Ishikawa (cell line): ENCODE results near the gene MOB3B.

ENCODE experiments used
- CEBPB ChIP-seq: IDR thresholded peaks from 2 replicates; pipeline ENCODE4 v1.6.1; 2012
- CREB1 ChIP-seq: IDR thresholded peaks from 2 replicates; pipeline ENCODE4 v1.6.1; 2012; ENCODE audit warnings: low read depth
- EGR1 ChIP-seq: IDR thresholded peaks from 2 replicates; pipeline ENCODE4 v1.6.1; 2012
- EP300 ChIP-seq: IDR thresholded peaks from 2 replicates; pipeline ENCODE4 v1.6.1; 2012; ENCODE audit warnings: borderline replicate concordance
- FOXM1 ChIP-seq: IDR thresholded peaks from 2 replicates; pipeline ENCODE4 v1.6.1; 2012; ENCODE audit warnings: low read depth, borderline replicate concordance
- NFIC ChIP-seq: IDR thresholded peaks from 2 replicates; pipeline ENCODE4 v1.6.1; 2012
- RAD21 ChIP-seq: IDR thresholded peaks from 2 replicates; pipeline ENCODE4 v1.6.1; 2012; ENCODE audit warnings: low read depth
- TAF1 ChIP-seq: IDR thresholded peaks from 2 replicates; pipeline ENCODE4 v1.6.1; 2012; ENCODE audit warnings: low read depth, mild to moderate bottlenecking
- TCF12 ChIP-seq: IDR thresholded peaks from 2 replicates; pipeline ENCODE4 v1.6.1; 2012; ENCODE audit warnings: low read depth
- TEAD4 ChIP-seq: IDR thresholded peaks from 2 replicates; pipeline ENCODE4 v1.6.1; 2012
- YY1 ChIP-seq: IDR thresholded peaks from 2 replicates; pipeline ENCODE4 v1.6.1; 2012; ENCODE audit warnings: low read depth
- ZBTB7A ChIP-seq: IDR thresholded peaks from 2 replicates; pipeline ENCODE4 v1.6.1; 2012; ENCODE audit warnings: low read depth
- TF ChIP-seq, protein P1 (sequence below): IDR thresholded peaks from 2 replicates; pipeline ENCODE4 v1.6.1; 2012
- TF ChIP-seq, protein P2 (sequence below): IDR thresholded peaks from 2 replicates; pipeline ENCODE4 v1.6.1; 2012; ENCODE audit warnings: low read depth, mild to moderate bottlenecking
- TF ChIP-seq, protein P3 (sequence below): IDR thresholded peaks from 2 replicates; pipeline ENCODE4 v1.6.1; 2012

MOB3B gene

DNA sequence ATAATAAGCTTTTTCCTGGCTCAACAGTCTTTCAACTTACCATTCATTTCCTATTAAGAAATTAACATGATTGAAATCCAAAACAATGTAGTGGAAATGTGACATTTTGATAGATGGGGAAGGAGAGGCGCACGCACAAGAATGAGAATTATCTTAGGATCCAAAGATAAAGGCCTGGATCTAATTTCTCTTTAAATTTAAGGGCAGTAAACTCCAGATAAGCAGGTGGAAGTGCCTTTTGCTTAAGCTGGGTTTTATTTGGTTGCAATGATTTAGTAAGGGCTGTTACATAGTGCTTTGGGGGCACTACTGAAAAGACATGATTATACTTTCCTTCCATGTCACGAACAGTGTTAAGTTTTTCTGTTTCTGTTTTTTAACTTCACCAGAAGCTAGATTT is 250.0 kb downstream of the MOB3B start:
- TF ChIP-seq EGR1, result no peak
- TF ChIP-seq, protein P1, sequence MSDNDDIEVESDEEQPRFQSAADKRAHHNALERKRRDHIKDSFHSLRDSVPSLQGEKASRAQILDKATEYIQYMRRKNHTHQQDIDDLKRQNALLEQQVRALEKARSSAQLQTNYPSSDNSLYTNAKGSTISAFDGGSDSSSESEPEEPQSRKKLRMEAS, result no peak
- no peak for TF ChIP-seq RAD21
- TF ChIP-seq, protein P2, sequence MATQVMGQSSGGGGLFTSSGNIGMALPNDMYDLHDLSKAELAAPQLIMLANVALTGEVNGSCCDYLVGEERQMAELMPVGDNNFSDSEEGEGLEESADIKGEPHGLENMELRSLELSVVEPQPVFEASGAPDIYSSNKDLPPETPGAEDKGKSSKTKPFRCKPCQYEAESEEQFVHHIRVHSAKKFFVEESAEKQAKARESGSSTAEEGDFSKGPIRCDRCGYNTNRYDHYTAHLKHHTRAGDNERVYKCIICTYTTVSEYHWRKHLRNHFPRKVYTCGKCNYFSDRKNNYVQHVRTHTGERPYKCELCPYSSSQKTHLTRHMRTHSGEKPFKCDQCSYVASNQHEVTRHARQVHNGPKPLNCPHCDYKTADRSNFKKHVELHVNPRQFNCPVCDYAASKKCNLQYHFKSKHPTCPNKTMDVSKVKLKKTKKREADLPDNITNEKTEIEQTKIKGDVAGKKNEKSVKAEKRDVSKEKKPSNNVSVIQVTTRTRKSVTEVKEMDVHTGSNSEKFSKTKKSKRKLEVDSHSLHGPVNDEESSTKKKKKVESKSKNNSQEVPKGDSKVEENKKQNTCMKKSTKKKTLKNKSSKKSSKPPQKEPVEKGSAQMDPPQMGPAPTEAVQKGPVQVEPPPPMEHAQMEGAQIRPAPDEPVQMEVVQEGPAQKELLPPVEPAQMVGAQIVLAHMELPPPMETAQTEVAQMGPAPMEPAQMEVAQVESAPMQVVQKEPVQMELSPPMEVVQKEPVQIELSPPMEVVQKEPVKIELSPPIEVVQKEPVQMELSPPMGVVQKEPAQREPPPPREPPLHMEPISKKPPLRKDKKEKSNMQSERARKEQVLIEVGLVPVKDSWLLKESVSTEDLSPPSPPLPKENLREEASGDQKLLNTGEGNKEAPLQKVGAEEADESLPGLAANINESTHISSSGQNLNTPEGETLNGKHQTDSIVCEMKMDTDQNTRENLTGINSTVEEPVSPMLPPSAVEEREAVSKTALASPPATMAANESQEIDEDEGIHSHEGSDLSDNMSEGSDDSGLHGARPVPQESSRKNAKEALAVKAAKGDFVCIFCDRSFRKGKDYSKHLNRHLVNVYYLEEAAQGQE, result no peak
- no peak for TF ChIP-seq ZBTB7A
- TF ChIP-seq NFIC, result no peak
- TF ChIP-seq TCF12, result no peak
- TF ChIP-seq TEAD4, result no peak
- TF ChIP-seq YY1, result no peak
- TF ChIP-seq, protein P3, sequence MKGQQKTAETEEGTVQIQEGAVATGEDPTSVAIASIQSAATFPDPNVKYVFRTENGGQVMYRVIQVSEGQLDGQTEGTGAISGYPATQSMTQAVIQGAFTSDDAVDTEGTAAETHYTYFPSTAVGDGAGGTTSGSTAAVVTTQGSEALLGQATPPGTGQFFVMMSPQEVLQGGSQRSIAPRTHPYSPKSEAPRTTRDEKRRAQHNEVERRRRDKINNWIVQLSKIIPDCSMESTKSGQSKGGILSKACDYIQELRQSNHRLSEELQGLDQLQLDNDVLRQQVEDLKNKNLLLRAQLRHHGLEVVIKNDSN, result no peak
- TF ChIP-seq EP300, result no peak
- TF ChIP-seq CEBPB, result no peak
- TF ChIP-seq FOXM1, result no peak
- no peak for TF ChIP-seq CREB1
- TF ChIP-seq TAF1, result no peak

DNA sequence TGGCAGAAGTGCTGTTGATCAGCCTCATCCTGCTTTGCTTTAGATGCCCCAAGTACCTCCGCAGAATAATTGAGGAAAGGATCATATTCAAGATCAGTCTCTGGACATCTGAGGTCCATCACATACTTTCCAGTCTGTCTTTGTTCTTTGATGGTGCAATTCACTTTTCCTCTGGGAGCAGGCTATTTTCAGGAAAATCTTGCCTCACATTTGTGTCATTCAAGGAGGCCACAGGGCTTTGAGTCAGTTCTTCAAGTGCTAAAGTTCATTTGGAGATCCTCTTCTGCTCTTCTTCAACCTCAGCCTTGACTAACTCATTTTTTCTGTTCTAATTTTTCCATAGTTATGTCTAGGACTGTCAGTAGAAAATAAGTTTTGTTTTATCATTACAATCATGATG is 251.2 kb downstream of the MOB3B start:
- TF ChIP-seq, protein P3, result no peak
- no peak for TF ChIP-seq TCF12
- TF ChIP-seq TEAD4, result no peak
- no peak for TF ChIP-seq EP300
- no peak for TF ChIP-seq YY1
- TF ChIP-seq EGR1, result no peak
- TF ChIP-seq TAF1, result no peak
- TF ChIP-seq NFIC, result no peak
- TF ChIP-seq CEBPB, result no peak
- TF ChIP-seq RAD21, result no peak
- no peak for TF ChIP-seq FOXM1

DNA sequence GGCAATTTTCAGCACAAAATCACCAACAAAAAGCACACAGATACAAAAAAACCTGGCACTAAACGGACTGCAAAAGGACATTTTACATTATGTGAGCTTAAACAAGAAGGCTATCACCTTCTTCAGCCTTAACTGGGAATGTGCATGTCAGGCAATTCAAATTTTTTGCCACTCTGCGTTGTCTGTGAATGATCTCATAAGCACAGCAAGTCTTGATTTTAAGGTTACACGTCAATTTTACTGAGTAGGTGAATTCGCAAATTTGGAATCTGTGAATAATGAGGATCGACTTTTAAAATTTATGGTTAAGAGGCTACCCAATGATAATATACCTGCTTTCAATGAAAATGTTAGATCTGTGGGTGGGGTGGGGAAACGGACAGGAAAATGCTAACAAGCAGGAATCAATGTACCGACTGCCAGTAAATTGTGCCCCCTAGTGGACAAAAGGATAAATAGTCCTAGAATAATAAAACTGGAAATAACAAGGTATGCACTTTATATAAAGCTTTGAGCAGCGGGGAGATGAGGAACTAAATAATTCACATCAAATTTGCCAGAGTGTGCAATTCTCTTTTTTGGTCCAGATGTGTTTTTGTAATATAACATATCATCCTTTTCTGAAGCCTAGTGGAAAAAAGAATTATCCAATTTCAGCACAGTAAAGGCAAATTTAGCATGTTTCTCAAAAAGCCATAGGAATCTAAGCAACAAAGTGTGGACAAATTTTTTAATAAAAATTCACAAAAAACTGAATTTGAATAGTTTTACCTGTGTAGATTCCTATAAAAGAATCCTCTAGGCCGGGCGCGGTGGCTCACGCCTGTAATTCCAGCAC is 253.2 kb downstream of the MOB3B start:
- no peak for TF ChIP-seq NFIC
- no peak for TF ChIP-seq ZBTB7A
- TF ChIP-seq EP300, result no peak
- TF ChIP-seq YY1, result no peak
- TF ChIP-seq, protein P1, result no peak
- no peak for TF ChIP-seq FOXM1
- TF ChIP-seq CEBPB, result no peak
- peak; percentile 86 for TF ChIP-seq RAD21
